GM18499 (cell line): ENCODE results near the gene POLR3B.
"Not testable (repeated sequence)": the region's sequence is repeated elsewhere in the genome, so short reads cannot be mapped to it uniquely, and the experiment has no call there.

Experiments used
- ATAC-seq: cut with Tn5 transposase; IDR thresholded peaks from one replicate; pipeline ENCODE4 v1.9.1; 2021; ENCODE audit warnings: moderate number of reproducible peaks; ENCODE audit not compliant: insufficient read depth, unreplicated experiment

The POLR3B gene

DNA sequence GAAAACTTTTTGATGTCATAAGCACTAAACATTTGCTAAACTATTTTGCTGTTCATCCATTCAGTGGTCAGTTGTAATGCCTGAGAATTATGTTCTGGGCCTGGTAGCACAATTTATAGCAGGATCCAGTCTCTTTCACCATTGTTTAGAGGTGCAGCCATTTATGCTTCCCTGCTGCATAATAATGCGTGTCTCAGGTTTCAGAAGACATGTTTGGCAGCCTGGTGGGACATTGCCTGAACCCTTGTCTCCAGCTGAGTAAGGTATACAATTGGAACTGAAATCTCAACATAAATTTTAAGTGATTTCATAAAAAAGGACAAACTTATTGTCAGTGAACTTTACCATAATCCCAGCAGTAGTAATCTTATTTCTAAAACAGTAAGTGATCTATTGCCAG, 94.8 kb downstream of the POLR3B start:
- no peak for ATAC-seq

GRCh38 chr12:106455111-106455510, 97.6 kb downstream of the POLR3B start:
- ATAC-seq: no peak

- no peak for ATAC-seq
Observed at GRCh38 chr12:106459124-106459523, 101.6 kb downstream of the POLR3B start.

GRCh38 chr12:106459534-106459933, 102.0 kb downstream of the POLR3B start:
- ATAC-seq: no peak

GRCh38 chr12:106461730-106462129, 104.2 kb downstream of the POLR3B start:
- no peak for ATAC-seq

- ATAC-seq: not testable (repeated sequence)
Observed at GRCh38 chr12:106465605-106466004, 108.1 kb downstream of the POLR3B start.

GRCh38 chr12:106475662-106476061, 118.1 kb downstream of the POLR3B start:
- not testable (repeated sequence) for ATAC-seq

GRCh38 chr12:106477627-106478026, 120.1 kb downstream of the POLR3B start:
- ATAC-seq: not testable (repeated sequence)

GRCh38 chr12:106480251-106480650, 122.7 kb downstream of the POLR3B start:
- ATAC-seq: no peak

DNA sequence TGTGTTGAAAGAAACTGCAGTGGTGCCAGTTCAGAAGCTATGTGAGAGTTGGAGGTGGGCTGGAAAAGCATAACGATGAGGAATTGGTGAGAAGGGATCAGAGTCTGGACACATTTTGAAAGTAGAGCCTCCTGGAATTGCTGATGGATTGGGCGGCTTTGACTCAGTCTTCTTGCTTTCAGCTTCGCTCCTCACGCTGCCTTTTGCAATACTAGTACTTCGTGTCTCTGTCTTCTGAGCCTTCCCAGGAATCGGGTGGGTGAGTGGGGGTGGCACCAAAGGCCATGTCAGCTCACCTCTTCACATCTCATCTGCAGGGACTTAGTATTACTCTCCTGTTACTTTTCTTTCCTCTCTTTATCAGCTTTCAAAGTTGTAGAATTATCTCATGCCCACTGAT, 123.7 kb downstream of the POLR3B start:
- ATAC-seq: no peak

- no peak for ATAC-seq
Observed at GRCh38 chr12:106487664-106488063, 130.1 kb downstream of the POLR3B start.

- no peak for ATAC-seq
Observed at GRCh38 chr12:106488884-106489283, 131.3 kb downstream of the POLR3B start.

DNA sequence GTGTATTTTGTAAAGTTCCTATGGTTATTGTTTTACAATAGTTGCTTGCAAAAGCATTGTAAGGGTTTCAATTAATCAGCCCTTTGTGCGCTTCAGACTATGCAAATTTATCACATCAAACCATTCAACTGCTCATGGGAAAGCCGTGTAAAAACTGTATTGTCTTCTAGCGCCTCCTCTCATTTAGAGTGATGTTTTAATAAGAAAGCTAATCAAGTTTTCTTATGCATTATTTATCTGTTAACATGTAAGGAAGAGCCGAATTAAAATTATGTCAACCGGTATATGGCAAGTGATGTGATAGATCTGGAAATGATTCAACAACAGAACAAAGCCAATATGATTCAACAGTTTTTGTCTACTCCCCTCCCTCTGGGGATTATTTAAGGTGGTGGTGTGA, 132.7 kb downstream of the POLR3B start:
- ATAC-seq: no peak

GRCh38 chr12:106492857-106493256, 135.3 kb downstream of the POLR3B start:
- no peak for ATAC-seq

DNA sequence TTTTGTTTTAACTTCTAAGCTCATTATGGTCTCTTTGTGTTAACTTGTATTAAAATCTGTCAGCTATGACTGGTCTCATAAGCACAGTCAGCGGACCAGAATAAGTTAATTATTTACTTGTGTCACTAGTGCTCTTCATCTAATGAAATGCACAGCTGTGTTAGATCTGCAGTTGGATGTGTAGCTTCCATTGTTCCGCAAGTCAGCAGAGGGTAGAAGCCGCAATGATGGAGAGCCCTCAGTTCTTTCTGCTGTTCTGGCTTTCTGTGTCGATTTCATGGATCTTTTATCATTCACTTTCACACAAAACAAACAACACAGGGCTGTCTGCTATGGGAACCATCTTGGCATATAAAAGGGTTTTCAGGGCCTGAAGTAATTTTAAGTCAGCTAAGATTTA, 136.0 kb downstream of the POLR3B start:
- ATAC-seq: no peak

GRCh38 chr12:106495354-106495965, 137.9 kb downstream of the POLR3B start:
- ATAC-seq: no peak

- ATAC-seq: no peak
Observed at GRCh38 chr12:106498056-106498455, 140.5 kb downstream of the POLR3B start.

DNA sequence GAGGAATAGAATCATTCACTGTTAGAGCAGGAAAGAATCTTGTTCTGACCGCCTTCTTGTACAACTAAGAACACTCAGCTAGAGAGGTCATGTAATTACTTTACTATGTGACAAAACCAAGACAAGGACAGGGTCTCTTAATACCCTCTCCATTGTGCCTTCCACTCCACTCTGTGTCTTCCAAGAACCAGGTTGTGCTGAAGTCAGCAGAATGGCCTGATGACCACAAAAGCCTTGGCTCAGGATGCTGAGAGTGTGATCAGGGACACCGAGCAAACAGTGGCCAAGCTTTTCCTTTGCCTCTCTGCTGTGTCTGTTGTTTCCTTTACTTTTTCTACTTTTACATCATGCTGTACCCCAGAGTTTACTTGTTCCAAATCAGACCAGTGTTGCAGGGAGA, 142.1 kb downstream of the POLR3B start:
- ATAC-seq: no peak

DNA sequence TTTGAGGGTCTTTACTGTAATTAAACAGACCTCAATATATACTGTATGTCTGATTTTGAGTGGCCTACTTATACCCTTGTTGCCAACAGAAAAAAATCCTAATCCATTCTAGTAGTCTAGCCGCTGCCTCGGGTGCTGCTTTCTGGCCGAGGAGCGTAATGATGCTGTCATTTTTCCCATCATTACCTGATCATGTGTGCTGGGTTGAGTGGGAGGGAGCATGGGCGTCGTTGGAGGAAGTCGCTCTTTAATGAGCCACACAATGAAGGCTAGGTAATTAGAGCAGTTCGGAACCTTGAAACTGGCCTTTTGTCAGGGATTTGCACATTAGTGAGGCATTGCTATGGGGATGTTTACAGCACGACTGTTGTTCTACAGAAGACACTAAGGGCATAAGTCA, 149.1 kb downstream of the POLR3B start:
- no peak for ATAC-seq

DNA sequence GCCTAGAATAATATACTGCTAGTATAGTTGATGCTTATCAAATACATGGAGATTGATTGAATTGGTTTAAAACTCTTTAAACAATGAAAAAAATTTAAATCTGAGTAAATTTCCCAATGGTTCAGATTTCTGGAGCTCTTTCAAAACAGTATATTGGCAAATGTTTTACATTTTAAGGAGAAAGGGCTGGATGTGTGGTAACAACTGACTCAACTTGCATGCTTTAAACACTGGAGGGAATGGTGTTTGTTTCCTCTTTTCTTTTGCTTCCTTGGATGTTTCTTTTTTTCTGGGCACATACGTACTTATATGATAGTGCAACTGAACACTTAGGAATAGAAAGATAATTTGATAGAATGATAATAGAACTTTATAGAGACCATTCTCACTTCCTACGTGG, 151.4 kb downstream of the POLR3B start:
- ATAC-seq: no peak

DNA sequence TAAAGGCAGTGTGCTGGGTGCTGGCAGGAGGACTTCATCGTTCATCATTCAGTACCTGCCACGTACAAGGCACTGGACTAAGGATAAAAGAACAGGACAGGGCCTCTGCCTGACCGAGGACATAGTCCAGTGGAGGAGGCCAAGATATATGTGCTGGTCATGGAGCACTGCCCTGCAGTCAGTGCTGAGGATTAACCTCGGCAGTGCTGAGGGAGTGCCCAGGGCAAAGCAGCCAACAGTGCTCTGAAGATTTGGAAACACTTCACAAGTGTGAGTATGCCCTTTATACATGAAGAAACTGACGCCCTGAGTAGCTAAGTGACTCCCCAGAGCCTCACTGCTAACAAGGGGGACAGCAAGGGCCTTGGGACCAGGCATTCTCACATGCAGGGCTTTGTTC, 153.8 kb downstream of the POLR3B start:
- no peak for ATAC-seq

DNA sequence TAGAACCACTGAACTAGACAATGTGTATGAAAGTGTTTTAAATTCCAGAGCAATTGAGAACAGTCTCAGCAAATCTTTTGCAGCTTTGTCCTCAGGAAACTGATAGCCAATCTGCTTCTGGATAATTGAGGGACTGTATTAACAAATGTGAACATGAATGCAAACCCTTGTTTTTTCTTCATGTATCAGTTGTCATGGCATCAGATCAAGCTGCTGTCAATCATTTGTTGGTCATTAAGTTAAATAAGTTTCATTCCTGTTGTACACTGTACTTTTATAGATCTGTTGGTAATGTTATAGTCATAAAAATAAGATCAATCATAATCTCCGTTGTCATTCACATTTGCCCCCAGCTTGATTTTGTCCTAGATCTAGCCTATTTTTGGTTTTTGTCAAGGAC, 159.8 kb downstream of the POLR3B start:
- no peak for ATAC-seq

GRCh38 chr12:106519607-106520021, 162.1 kb downstream of the POLR3B start:
- no peak for ATAC-seq
